AG09309 (cell line): ENCODE results near the gene CAMK2G.

ENCODE experiments used
- DNase-seq: peaks from one replicate; pipeline ENCODE4 v3.0.0-alpha.2; 2010; ENCODE audit warnings: low read depth
- H3K4me3 ChIP-seq: 2 replicates; pipeline ENCODE4 v1.5.1; 2011; ENCODE audit warnings: mild to moderate bottlenecking, low read depth, low read length, moderate library complexity; ENCODE audit not compliant: control insufficient read depth
- TF ChIP-seq, protein P1 (sequence below): IDR thresholded peaks from 2 replicates; pipeline ENCODE4 v1.5.1; 2011; ENCODE audit warnings: mild to moderate bottlenecking, low read depth, low read length, inconsistent platforms; ENCODE audit not compliant: insufficient read depth, control insufficient read depth; ENCODE audit errors: missing control alignments

CAMK2G gene

DNA sequence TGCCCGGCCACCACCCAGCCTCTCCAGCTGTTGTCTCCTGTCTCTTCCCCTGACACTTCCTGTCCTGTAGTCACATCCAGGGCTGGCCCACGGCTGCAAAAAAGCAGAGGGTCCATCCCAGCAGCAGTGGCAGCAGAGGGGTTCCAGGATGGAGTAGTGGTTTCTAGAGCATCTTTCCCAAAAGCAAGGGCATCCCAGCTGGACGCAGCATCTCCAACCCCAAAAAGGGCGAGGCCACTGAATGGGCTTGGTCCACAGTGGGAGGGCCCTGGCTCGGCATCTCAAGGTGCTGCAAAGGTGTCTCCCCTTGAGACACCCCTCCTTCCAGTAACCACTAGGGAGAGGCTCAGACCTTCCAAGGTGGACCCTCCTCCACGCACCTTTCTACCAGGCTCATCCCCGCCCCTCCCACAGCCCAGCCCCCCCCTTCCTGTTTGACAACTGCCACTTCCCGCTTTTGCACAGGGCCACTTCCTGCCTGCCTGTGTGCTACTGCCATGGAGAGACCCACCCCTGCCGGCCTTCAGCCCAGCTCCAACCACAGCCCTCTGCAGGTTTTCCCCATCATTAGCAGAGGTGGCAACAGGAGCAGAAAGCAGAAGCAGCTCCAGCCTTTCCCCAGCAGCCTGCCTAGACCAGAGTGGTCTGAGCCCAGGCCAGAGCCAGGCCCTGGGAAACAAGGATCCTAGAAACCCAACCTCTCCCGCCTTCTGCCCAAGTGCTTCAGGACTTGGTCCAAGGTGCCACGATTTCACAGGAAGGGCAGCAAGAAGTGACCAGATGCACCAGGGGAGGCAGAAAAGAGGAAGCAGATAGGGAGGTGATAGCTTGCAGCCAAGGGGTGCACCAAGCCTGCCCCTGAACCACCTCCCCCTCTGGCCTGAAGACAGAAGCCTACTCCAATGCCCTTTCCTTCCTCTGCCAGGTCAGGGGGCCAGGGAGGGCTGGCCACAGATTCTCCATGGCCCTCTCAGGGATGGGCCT, 8.6 kb downstream of the CAMK2G start:
- DNase-seq: no peak
- no peak overlapping the region for H3K4me3 ChIP-seq

DNA sequence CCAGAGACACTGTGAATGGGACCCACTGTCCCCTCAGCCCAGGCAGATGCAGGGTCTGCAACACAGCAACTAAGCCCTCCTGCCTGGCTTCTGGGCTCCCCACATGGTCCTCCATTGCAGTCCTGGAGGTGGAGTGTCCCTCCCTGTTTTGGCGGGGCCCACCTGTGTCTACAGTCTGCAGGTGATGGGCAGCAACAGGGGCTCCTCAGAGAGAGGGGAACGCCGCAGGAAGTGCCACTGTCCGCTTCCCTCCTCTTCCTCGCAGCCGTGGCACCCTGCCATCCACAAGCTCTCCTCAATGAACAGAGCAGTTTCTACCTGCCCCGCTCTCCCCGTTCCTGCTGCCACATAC, 9.3 kb downstream of the CAMK2G start:
- TF ChIP-seq, protein P1, sequence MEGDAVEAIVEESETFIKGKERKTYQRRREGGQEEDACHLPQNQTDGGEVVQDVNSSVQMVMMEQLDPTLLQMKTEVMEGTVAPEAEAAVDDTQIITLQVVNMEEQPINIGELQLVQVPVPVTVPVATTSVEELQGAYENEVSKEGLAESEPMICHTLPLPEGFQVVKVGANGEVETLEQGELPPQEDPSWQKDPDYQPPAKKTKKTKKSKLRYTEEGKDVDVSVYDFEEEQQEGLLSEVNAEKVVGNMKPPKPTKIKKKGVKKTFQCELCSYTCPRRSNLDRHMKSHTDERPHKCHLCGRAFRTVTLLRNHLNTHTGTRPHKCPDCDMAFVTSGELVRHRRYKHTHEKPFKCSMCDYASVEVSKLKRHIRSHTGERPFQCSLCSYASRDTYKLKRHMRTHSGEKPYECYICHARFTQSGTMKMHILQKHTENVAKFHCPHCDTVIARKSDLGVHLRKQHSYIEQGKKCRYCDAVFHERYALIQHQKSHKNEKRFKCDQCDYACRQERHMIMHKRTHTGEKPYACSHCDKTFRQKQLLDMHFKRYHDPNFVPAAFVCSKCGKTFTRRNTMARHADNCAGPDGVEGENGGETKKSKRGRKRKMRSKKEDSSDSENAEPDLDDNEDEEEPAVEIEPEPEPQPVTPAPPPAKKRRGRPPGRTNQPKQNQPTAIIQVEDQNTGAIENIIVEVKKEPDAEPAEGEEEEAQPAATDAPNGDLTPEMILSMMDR: no peak
- no peak for DNase-seq
- no peak overlapping the region for H3K4me3 ChIP-seq

More for the DNA sequence above, 8.6 kb downstream of the CAMK2G start:
- TF ChIP-seq, protein P1: no peak

DNA sequence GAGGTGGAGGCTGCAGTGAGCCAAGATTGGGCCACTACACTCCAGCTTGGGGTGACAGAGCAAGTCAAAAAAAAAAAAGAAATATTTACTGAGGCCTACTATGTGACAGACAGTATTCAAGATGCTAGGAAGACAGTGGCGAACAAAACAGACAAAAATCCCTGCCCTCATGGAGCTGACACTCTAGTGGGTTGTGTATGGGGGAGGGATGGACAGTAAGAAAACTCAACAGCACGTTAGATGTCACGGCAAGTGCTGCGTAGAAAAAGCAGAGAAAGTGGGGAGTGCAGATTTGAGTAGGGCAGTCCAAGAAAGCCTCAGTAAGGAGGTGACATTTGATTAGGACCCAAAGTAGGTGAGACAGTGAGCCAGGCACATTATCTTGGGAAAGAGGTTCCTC, 10.1 kb downstream of the CAMK2G start:
- TF ChIP-seq, protein P1: no peak
- no peak for DNase-seq
- H3K4me3 ChIP-seq: no peak overlapping the region

DNA sequence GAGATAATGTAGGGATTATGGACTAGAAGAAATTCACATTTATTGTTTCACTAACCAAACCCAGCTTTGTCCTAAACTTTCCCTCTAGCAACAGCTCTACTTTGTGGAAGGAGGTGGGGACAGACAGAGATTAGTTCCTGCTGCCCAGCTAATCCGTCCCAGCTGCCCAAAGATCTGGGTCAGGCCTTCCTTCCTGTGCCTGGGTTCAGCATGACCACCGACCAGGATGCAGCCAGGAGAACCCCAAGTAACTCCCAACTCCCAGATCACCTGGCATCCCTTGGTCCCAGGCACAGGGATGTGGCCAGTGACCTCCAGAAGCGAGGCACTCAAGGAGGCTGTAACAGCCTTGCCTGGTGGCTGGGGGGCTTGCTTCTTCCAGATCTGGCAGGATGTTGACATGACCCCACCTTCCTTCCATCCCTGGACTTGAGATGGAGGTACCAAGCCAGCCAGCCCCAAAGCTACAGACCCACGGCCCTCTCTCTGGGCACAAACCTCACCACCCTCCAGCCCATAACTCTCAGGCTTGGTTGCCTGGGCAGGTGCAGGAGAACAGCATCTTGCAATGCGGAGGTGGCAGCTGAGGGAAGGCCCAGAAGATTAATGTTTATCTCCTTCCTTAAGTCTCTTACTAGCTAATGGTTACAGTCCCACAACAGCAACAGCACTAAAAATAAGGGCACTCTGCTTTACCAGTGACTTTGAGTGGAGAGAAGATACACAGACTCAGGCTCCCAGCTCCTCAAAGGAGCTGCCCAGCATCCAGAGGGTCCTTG, 11.1 kb downstream of the CAMK2G start:
- H3K4me3 ChIP-seq: no peak overlapping the region
- TF ChIP-seq, protein P1: no peak
- DNase-seq: no peak

DNA sequence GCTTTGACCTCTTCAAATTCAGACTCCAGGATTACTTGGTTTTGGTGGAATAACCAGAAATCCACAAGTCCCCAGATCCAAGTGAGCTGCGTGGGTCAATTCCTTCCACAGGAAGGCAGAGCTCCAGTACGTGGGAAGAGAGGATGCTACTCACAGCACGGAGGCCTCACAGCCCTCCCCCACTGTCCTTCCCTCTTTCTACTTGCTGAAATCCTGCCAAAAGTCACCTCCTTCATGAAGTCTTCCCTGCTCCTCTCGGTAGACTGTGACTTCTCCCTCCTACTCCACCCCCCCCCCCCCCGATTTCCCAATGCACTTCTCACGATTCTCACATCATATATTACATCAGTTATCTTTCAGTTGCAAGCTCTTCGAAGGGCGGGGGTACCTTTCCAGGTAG, 12.3 kb downstream of the CAMK2G start:
- TF ChIP-seq, protein P1: no peak
- no peak overlapping the region for H3K4me3 ChIP-seq
- DNase-seq: no peak

DNA sequence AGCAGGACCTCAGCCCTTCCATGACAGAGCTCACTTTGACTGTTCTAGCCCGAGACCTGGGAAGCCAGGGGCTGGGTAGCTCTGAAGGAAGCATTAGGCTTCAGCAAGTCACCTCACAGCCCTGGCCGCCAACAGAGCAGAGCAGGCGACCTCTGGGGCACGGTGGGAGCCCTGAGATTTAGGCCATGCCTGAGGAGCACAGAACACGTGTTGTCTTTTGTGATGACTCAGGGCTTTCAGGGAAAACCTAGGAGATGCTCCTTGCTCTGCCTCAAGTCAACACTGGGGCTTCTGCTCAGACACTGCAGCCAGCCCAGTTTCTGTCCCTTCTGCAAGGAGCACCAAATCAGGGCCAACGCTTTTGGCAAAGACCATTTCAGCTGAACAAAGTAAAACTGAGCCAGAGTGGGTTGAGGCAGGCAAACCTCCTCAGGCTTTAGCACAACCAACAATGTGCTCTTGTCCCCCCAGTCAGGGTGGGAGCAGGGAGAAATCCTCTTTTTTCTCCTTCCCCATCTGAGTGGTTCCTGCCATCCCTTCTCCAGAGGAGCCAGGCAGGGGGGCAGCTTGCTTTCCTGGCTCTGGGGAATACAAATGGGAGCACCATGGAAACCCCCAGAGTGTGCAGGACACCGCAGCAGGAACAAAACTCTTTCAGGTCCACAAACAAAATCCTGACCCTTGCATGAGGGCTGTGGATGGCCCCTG, 14.4 kb downstream of the CAMK2G start:
- no peak for DNase-seq
- no peak overlapping the region for H3K4me3 ChIP-seq
- TF ChIP-seq, protein P1: no peak
